Left renal cortex interstitium (tissue), 4 donors: ENCODE measurements around the gene SMIM31. TPM values are rescaled to one million over a fixed set of nuclear protein-coding genes. Genes with fewer than 3 reads are reported as not detected.

Source experiments
- DNase-seq, 4 donors: peaks; one replicate each; pipeline ENCODE4 v3.0.0-alpha.2; 2013; ENCODE audit warnings: low read depth in 4 of 4, low spot score in 2 of 4, missing footprints in 1 of 4
- polyA plus RNA-seq, 4 donors: library from polyadenylated mRNA; unstranded; fragments of 120-200 nt; gene quantifications; one replicate each; pipeline ENCODE4 v1.2.1, GENCODE V29; 2013; ENCODE audit not compliant: insufficient read length in 4 of 4

The SMIM31 gene
- polyA plus RNA-seq, 4 donors: 0.16 to 0.51 (median 0.24) TPM

GRCh38 chr4:164780839-164781238 is 26.9 kb downstream of the SMIM31 start:
- no peak for DNase-seq

GRCh38 chr4:164783976-164784375 is 30.0 kb downstream of the SMIM31 start:
- DNase-seq: peak; percentile 34 to 65 (median 54)

- no peak for DNase-seq
These were observed 35.1 kb downstream of the SMIM31 start for GRCh38 chr4:164789047-164789446.

- DNase-seq: no peak
These were observed 36.3 kb downstream of the SMIM31 start for GRCh38 chr4:164790249-164790648.

GRCh38 chr4:164799410-164799809 is 45.5 kb downstream of the SMIM31 start:
- no peak for DNase-seq

- DNase-seq: no peak
These were observed 46.9 kb downstream of the SMIM31 start for GRCh38 chr4:164800786-164801185.

- no peak for DNase-seq
These were observed 48.5 kb downstream of the SMIM31 start for GRCh38 chr4:164802301-164802901.

- no peak for DNase-seq
These were observed 49.8 kb downstream of the SMIM31 start for GRCh38 chr4:164803702-164804101.

- DNase-seq: no peak
These were observed 53.7 kb downstream of the SMIM31 start for GRCh38 chr4:164807611-164808010.

- no peak for DNase-seq
These were observed 59.6 kb downstream of the SMIM31 start for GRCh38 chr4:164813554-164813953.

- no peak for DNase-seq
These were observed 61.8 kb downstream of the SMIM31 start for GRCh38 chr4:164815711-164816110.

- no peak for DNase-seq
These were observed 65.4 kb downstream of the SMIM31 start for GRCh38 chr4:164819366-164819765.

GRCh38 chr4:164821711-164822110 is 67.8 kb downstream of the SMIM31 start:
- no peak for DNase-seq

GRCh38 chr4:164824581-164824980 is 70.7 kb downstream of the SMIM31 start:
- no peak for DNase-seq

- no peak for DNase-seq
These were observed 75.0 kb downstream of the SMIM31 start for GRCh38 chr4:164828955-164829354.

GRCh38 chr4:164846566-164846965 is 92.6 kb downstream of the SMIM31 start:
- no peak for DNase-seq

GRCh38 chr4:164847016-164847415 is 93.1 kb downstream of the SMIM31 start:
- DNase-seq: no peak

GRCh38 chr4:164847967-164848649 is 94.2 kb downstream of the SMIM31 start:
- no peak for DNase-seq
